GM12864 (cell line): ENCODE measurements around the gene EPHA7.

Experiments
- DNase-seq: peaks from one replicate; pipeline ENCODE4 v3.0.0-alpha.2; 2011; ENCODE audit warnings: low read depth
- H3K4me3 ChIP-seq: 2 replicates; pipeline ENCODE4 v1.5.1; 2011; ENCODE audit warnings: mild to moderate bottlenecking, low read depth, low read length, control low read depth
- TF ChIP-seq, protein P1 (sequence below): IDR thresholded peaks from 2 replicates; pipeline ENCODE4 v1.5.1; 2011; ENCODE audit warnings: low read depth, mild to moderate bottlenecking, moderate library complexity, low read length, control low read depth, inconsistent platforms; ENCODE audit errors: missing control alignments

EPHA7 gene

DNA sequence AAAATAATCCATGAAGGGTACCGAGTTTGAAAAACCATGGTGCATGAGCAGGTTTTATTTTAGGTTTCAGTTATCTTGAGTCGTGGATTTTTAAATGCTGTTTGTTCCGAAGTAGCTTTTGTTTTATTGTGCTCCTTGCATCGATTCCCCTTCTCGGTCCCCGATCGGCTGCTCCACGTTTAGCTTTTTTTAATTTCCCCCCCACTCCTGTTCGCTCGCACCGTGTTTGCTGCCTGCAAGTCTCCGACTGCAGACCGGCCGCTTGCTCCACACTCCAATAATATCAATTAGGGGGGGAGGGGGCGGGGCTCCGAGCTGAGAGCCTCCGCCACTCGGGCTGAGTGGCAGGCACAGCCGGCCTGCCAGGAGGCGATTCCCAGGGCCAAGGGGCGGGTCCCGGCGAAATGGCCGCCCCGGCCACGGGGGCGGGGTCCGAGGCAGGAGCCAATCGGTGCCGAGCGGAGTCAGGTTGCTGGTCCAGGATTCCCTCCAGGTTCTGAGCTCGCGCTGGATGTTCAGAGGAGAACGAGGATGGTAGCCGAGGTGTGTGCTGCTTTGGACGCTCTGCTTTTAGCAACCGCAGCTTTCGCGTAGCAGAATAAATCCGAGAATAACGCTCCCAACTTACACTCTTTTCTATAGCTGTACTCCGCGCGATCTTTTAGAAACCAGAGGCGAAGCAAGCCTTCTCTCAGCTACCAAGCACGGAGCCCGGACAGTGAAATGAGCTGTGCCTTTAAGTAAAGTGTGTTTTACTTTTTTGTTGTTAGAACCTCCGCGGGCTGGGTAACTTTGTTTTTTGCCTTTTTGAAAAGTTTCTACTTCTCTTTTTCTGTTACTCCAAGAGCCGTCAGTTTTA is at the start of gene EPHA7:
Gene EPHA7, minus strand, starts transcription at position 256 of the 859 bp plus-strand sequence. Its CDS starts 218 bp downstream, at position 38.
- TF ChIP-seq, protein P1, sequence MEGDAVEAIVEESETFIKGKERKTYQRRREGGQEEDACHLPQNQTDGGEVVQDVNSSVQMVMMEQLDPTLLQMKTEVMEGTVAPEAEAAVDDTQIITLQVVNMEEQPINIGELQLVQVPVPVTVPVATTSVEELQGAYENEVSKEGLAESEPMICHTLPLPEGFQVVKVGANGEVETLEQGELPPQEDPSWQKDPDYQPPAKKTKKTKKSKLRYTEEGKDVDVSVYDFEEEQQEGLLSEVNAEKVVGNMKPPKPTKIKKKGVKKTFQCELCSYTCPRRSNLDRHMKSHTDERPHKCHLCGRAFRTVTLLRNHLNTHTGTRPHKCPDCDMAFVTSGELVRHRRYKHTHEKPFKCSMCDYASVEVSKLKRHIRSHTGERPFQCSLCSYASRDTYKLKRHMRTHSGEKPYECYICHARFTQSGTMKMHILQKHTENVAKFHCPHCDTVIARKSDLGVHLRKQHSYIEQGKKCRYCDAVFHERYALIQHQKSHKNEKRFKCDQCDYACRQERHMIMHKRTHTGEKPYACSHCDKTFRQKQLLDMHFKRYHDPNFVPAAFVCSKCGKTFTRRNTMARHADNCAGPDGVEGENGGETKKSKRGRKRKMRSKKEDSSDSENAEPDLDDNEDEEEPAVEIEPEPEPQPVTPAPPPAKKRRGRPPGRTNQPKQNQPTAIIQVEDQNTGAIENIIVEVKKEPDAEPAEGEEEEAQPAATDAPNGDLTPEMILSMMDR = no peak
- no peak for DNase-seq
- H3K4me3 ChIP-seq = no peak within 1 kb of the TSS

DNA sequence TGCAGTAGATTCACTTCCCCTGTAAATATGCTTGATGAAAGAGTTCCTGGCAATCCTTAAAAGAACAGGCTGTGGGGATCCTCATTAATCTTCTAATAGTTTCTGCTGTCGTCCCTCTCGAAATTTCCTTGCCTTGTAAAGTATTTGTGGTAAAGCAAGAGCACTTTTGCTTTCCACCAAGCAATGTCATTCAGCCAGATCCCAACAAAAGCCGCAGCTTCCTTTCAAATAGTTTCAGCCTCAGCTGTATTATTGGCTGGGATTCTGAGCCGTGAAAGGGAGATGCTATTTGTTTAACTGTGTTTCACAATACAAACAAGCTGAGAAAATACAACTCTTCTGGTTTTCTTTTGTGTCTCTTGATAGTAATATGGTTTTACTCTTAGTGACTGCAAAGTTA is 48.9 kb upstream of the EPHA7 start:
- TF ChIP-seq, protein P1 = no peak
- no peak overlapping the region for H3K4me3 ChIP-seq
- no peak for DNase-seq

DNA sequence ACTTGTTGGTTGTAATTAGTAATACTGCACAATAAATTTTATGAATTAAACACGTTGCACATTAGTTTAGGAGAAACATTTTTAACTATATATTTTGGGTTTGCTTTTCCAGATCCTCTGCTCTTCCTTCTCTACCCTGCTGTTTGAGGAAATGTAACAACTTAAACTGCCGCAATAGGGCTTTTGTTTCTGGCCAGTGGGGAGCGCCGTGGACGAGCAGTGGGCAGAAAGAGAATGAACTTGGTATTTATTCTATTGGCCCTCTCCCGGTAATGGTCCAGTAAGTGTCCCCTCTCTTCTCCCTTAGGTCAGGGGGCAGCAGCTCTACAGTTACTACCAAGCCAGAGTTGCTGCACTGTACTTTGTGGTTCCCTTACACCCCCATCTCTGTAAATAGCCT is 35.2 kb upstream of the EPHA7 start:
- H3K4me3 ChIP-seq = no peak overlapping the region
- no peak for DNase-seq
- TF ChIP-seq, protein P1 = no peak

DNA sequence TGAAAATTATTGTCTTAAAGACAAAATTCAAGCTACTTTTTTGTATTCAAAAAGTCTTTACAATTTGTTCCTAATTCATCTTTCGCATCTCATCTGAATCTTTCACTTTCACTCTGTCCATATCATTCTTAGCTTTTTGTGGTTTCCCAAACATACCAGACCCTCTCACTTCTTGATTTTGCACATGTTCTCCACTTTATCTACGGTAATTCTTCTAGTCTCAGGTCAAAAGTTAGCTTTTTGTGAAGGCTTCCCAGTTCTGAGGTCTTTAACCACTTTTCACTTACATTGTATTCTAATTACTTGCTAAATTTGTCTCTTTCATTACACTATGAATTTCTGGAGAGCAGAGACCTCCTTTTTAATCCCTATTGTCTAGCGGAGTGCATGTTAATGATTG is 34.6 kb upstream of the EPHA7 start:
- TF ChIP-seq, protein P1 = no peak

DNA sequence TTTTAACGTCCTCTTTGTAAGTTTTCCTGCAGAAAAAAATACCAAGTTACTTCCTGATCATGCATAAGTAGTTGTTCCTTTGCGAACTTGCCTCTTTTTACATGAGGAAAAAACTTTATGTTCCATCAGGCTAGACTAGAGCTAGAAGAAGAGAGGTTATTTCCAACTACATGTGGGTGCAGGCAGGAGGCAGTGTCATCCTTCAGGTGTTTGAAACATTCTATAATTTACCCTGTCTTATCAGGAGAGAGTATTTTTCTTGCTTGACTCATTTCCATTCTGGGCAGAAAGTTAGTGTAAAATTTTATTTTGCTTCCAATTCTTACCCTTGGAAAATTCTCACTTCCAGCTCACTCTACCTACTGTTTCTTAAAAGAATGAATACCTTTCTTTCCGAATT is 28.5 kb upstream of the EPHA7 start:
- DNase-seq = no peak
- H3K4me3 ChIP-seq = no peak overlapping the region
- TF ChIP-seq, protein P1 = no peak

More for the DNA sequence above, 34.6 kb upstream of the EPHA7 start:
- H3K4me3 ChIP-seq = no peak overlapping the region
- peak; percentile 13 for DNase-seq

DNA sequence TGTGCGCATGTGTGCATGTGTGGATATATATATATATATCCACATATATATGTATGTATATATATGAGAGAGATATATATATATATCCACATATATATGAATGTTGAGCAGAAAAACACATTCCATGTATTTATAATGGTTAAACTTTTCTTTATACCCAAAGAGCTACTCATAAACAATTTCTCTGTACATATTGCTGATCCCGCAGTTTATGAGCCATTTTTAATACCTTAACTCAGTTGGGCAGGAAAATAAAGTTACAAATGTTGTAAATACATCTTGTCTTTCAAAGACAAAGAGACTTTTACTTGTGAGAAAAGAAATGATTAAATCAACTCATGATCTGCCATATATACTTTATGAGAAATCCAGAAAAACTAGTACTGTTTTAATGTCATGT is 18.1 kb upstream of the EPHA7 start:
- no peak overlapping the region for H3K4me3 ChIP-seq
- no peak for DNase-seq
- TF ChIP-seq, protein P1 = no peak

DNA sequence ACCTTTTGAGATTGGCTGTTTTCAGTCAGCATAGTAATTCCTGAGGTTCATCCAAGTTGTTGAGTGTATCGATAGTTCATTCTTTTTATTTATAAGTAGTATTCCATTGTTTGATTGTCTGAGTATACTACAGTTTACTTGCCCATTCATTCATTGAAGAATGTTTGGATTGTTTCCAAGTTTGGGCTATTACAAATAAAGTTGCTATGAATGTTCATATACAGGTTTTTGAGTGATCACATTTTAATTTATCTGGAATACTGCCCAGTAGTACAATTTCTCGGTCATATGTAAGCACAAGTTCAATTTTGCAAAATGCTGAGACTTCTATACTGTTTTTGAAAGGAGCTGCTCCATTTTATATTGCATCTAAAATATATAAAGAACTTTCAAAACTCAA is 14.2 kb upstream of the EPHA7 start:
- TF ChIP-seq, protein P1 = no peak
- DNase-seq = no peak
- no peak overlapping the region for H3K4me3 ChIP-seq
